Measurements from ENCODE around the gene ABTB2. TPM values are rescaled to one million over a fixed set of nuclear protein-coding genes. Genes with fewer than 3 reads are reported as not detected.

Gene ABTB2
- total RNA-seq, result 0.27 and 3.7 TPM in 2 replicates

DNA sequence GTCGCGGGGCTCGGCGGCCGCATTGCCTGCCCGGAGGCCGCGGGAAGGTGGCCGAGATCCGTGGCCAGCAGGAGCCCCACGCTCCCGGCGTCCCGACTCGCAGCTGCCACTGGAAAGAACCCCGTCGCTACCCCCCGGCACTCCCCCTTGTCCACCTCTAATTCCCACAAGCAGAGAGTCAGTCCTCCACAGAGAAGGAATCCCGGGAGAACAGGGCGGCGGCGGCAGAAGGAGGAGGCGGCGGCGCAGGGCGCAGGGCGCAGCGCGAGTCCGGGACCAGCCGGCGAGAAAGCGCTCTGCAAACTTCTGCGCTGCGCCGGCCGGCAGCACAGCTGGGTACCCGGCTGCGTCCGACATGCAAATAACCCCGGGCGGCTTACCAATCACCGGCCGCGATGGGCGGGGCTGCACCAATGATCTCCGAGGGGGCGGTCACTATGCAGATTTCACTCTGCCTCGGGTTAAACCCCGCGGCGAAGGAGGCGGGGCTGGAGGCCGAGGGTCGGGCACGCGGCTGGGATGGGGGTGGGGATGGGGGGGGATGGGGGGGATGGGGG, at the start of gene ABTB2:
TSS of gene ABTB2 (minus strand) at position 310 of the 557 bp plus-strand sequence.

DNA sequence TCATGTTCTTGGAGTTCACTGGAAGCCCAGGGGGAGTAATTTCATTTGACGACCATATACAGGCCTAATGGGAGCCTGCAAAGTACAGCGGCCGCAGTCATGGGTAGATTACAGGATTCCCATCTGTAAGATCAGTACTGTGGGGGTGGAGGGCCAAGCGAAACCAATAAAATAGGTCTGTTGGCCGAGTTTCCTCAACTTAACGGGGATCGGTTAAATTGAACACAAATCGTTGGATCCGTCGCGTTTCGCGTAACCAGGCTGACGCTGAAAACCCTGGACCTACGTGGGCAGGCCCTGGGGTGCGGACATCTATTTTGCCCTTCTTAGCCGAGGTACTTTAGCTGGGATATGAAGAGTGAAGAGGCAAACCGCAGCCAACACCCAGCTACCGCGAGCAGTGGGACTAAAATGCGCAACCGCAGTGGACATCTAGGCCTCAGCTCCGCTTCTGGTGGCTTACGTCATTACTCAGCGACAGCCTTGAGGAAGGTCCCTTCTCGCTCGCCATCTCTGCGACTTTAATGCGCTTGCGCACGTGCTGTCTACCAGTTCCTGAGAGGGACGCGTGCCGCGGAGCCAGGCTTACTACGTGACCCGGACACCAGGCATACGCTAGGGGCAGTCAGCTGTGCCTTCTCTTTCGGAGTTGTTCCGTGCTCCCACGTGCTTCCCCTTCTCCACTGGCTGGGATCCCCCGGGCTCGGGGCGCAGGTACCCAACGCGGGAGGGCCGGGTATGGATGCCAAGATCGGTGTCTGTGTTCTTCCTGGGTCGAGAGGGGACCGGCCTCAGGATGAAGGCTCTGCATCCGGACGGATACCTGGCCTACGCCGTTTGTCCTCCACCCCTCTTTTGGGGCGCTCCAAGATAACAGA, 252.5 kb downstream of the ABTB2 start, which contains the start of gene NAT10:
TSS of gene NAT10 (plus strand) at position 551 of the 878 bp plus-strand sequence. CDS start 2,597 bp downstream, outside the sequence.

Other genes starting within 250 kb of the ABTB2 start
- gene CAT, start 80.9 kb upstream of the ABTB2 start, total RNA-seq, result 39.6 and 62.7 TPM in 2 replicates
- under 0.01 TPM in 1 of 2 replicates, not detected in the other for gene ELF5, start 155.8 kb upstream of the ABTB2 start, total RNA-seq

All from endothelial cell of coronary artery (primary cell).